Loucy (cell line): Measurements from ENCODE around the gene RAC3.

Experiments
- CTCF ChIP-seq: fragments of 200-600 bp; sonication (generic); conservative IDR thresholded peaks from 2 replicates; pipeline ENCODE4 v1.5.1; 2014; ENCODE audit warnings: mild to moderate bottlenecking, antibody characterized with exemption, low read length
- EZH2phosphoT487 ChIP-seq: fragments of 200-600 bp; IDR thresholded peaks from 2 replicates; pipeline ENCODE4 v1.6.1; 2018; ENCODE audit warnings: antibody characterized with exemption, mild to moderate bottlenecking, moderate library complexity, borderline replicate concordance

DNA sequence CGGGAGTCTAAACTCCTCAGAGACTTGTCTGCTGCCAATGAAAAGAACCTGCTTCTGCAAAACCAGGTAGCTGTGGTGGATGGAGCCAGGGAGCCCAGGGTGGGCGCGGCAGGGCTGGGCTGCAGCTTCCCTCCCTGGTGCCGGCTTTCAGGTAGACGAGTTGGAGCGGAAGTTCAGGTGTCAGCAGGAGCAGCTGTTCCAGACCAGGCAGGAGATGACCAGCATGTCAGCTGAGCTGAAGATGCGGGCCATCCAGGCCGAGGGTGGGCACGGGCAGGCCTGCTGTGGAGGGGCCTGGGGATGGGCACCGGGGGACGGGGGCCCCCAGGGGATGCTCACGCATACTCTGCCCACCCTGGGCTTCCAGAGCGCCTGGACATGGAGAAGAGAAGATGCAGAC is 3.2 kb upstream of the RAC3 start:
- TF ChIP-seq CTCF (no peak), EZH2phosphoT487 (no peak)
